HepG2 (cell line): ENCODE measurements around the gene DBNDD2. TPM values are rescaled to one million over a fixed set of nuclear protein-coding genes. Genes with fewer than 3 reads are reported as not detected.

ENCODE experiments used
- ASH2L ChIP-seq: fragments of 300-600, 200-600 bp; sonication (generic); IDR thresholded peaks from 2 replicates; pipeline ENCODE4 v1.7.0; 2017; ENCODE audit warnings: low read depth, mild to moderate bottlenecking, moderate library complexity, mixed read lengths, low read length; ENCODE audit not compliant: insufficient read length
- NBN ChIP-seq: fragments of 450-650 bp; conservative IDR thresholded peaks from 2 replicates; pipeline ENCODE4 v1.6.1; 2017
- NCOA2 ChIP-seq: sonication (generic); formaldehyde crosslinking; IDR thresholded peaks from 2 replicates; pipeline ENCODE4 v1.8.0; 2022; ENCODE audit warnings: inconsistent platforms
- RCOR2 ChIP-seq: IDR thresholded peaks from 2 replicates; pipeline ENCODE4 v1.6.1; 2016; ENCODE audit warnings: missing biosample characterization, missing genetic modification reagents
- ZBTB1 ChIP-seq: sonication (generic); formaldehyde crosslinking; IDR thresholded peaks from 2 replicates; pipeline ENCODE4 v1.4.0; 2020; ENCODE audit warnings: missing genetic modification reagents, borderline replicate concordance
- polyA plus RNA-seq, 8 experiments: library from polyadenylated mRNA; depleted of rRNA in 3 of 8; stranded (reverse) in 7 of 8; unstranded in 1 of 8; fragments of >200 nt; fragmentation: Illumina TruSeq in 4 of 8; extraction: Trizol in 4 of 8; gene quantifications; 2 replicates each; pipeline versions ENCODE4 v1.2.1 to v1.2.3, GENCODE V29; 2011 to 2016; ENCODE audit warnings: low read depth in 4 of 8, missing spikeins in 1 of 8, mixed read lengths in 1 of 8; ENCODE audit not compliant: insufficient read depth in 1 of 8
- total RNA-seq, 5 experiments: library from RNA; depleted of rRNA; stranded (reverse); fragments of >200 nt; fragmentation: Illumina TruSeq; extraction: Trizol; gene quantifications; 2 replicates each; pipeline ENCODE4 v1.2.3, GENCODE V29; 2016; ENCODE audit warnings: low read depth in 1 of 5
- TF ChIP-seq, protein P1 (sequence below): sonication (generic); formaldehyde crosslinking; IDR thresholded peaks from 2 replicates; pipeline ENCODE4 v1.9.0; 2021; ENCODE audit warnings: mild to moderate bottlenecking, missing genetic modification reagents
- TF ChIP-seq, protein P2 (sequence below): sonication (generic); formaldehyde crosslinking; IDR thresholded peaks from 2 replicates; pipeline ENCODE4 v1.5.1; 2020; ENCODE audit warnings: mild to moderate bottlenecking, missing genetic modification reagents, moderate library complexity

DBNDD2 gene
- total and polyA plus RNA-seq, 2 of the 13 experiments (the other 11 are each of a cell fraction or from before 2014, with no cell fraction given): 16.7 to 47.6 TPM

DNA sequence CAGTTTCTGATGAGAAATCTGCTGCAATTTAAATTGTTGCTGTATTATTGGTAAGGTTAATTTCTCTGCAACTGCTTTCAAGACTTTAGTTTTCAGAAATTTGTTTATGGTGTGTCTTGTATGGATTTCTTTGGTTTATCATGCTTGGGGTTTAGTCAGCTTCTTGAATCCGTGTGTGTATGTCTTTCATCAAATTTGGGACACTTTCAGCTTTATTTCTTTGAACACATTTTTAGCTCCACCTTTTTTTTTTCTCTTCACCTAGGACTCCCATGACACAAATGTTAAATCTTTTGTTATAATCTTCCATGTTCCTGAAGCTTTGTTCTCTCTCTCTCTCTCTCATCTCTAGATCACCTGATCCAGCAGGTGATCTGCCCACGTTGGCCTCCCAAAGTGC, 16.5 kb upstream of the DBNDD2 start (continued):
- TF ChIP-seq, protein P1, sequence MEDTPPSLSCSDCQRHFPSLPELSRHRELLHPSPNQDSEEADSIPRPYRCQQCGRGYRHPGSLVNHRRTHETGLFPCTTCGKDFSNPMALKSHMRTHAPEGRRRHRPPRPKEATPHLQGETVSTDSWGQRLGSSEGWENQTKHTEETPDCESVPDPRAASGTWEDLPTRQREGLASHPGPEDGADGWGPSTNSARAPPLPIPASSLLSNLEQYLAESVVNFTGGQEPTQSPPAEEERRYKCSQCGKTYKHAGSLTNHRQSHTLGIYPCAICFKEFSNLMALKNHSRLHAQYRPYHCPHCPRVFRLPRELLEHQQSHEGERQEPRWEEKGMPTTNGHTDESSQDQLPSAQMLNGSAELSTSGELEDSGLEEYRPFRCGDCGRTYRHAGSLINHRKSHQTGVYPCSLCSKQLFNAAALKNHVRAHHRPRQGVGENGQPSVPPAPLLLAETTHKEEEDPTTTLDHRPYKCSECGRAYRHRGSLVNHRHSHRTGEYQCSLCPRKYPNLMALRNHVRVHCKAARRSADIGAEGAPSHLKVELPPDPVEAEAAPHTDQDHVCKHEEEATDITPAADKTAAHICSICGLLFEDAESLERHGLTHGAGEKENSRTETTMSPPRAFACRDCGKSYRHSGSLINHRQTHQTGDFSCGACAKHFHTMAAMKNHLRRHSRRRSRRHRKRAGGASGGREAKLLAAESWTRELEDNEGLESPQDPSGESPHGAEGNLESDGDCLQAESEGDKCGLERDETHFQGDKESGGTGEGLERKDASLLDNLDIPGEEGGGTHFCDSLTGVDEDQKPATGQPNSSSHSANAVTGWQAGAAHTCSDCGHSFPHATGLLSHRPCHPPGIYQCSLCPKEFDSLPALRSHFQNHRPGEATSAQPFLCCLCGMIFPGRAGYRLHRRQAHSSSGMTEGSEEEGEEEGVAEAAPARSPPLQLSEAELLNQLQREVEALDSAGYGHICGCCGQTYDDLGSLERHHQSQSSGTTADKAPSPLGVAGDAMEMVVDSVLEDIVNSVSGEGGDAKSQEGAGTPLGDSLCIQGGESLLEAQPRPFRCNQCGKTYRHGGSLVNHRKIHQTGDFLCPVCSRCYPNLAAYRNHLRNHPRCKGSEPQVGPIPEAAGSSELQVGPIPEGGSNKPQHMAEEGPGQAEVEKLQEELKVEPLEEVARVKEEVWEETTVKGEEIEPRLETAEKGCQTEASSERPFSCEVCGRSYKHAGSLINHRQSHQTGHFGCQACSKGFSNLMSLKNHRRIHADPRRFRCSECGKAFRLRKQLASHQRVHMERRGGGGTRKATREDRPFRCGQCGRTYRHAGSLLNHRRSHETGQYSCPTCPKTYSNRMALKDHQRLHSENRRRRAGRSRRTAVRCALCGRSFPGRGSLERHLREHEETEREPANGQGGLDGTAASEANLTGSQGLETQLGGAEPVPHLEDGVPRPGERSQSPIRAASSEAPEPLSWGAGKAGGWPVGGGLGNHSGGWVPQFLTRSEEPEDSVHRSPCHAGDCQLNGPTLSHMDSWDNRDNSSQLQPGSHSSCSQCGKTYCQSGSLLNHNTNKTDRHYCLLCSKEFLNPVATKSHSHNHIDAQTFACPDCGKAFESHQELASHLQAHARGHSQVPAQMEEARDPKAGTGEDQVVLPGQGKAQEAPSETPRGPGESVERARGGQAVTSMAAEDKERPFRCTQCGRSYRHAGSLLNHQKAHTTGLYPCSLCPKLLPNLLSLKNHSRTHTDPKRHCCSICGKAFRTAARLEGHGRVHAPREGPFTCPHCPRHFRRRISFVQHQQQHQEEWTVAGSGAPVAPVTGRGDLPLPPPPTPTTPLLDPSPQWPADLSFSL (CRISPR knock-in tag): no peak
- TF ChIP-seq RCOR2 (CRISPR knock-in tag): no peak
- TF ChIP-seq, protein P2, sequence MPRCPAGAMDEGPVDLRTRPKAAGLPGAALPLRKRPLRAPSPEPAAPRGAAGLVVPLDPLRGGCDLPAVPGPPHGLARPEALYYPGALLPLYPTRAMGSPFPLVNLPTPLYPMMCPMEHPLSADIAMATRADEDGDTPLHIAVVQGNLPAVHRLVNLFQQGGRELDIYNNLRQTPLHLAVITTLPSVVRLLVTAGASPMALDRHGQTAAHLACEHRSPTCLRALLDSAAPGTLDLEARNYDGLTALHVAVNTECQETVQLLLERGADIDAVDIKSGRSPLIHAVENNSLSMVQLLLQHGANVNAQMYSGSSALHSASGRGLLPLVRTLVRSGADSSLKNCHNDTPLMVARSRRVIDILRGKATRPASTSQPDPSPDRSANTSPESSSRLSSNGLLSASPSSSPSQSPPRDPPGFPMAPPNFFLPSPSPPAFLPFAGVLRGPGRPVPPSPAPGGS: no peak
- TF ChIP-seq NBN: no peak
- TF ChIP-seq ASH2L: no peak
- TF ChIP-seq ZBTB1 (CRISPR knock-in tag): no peak
- no peak for TF ChIP-seq NCOA2 (CRISPR knock-in tag)
- TF ChIP-seq, all 625 proteins: peak for 0
